ENCODE results near the gene CELF4.

The CELF4 gene

DNA sequence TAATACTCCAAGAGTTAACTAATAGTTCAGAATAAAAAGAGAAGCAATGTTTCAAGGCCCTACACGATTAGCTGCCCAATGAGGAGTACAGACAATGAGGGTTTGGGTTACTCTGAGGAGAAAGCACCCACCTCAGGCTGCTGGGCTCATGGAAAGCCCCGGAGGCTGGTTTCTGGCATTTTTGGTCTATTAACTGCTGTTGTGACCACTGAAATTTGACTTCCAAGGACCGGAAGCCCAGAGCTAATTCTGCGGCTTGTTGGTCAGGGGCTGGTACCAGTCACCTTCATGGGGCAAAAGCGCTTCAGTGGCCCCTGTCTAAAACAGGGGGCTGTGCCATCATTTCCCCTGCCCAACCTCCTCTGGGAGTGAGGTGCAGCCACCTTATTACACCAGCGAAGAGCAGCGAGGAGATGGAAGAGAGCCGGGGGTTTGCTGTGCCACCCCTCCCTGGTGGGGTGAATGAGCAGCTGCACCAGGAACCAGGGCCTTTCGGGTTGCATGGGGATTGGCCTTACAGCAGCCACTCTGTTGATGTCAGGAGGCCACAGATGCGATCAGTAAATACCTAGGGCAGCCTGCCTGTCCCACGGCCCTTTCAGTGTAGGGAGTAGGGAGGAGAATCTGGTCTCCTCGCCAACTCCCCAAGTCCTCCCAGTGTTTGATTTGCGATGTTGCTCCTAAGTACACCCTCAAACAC, 131.3 kb downstream of the CELF4 start:
- no peak for DNase-seq

DNA sequence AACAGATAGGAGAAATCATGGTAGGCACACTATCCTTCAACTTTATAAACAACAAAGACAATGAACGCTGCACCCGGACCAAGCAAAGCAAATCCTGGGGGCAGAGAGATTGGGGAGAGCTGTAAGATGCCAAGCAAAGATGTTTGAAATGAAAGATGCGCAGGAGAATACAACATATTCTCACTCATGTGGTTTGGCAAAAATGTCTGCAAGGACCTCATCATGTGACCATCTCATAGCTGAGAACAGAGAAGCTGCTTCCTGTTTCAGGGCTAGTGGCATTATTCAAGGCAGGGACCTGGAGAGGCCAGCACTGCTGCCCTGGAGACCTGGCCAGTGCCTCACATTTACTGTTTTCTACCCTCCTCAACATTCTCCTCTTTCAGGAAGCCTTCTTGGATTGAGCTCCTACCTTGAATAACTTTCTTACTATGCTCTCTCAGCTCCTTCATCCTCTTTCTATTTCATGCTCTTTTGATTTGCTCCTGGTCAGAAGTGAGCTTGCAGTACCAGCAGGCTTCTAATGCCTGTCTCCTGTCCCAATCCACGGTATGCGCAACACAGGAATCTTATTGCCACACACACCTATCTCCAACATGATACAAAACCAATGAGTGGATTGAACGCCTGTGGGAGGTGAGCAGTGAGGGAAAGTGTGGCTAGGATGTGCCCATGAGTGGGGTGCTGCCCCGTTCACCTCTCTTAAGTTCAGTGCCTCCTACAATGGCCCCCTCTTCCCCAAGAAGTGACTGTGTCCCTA, 133.0 kb downstream of the CELF4 start:
- DNase-seq: no peak

DNA sequence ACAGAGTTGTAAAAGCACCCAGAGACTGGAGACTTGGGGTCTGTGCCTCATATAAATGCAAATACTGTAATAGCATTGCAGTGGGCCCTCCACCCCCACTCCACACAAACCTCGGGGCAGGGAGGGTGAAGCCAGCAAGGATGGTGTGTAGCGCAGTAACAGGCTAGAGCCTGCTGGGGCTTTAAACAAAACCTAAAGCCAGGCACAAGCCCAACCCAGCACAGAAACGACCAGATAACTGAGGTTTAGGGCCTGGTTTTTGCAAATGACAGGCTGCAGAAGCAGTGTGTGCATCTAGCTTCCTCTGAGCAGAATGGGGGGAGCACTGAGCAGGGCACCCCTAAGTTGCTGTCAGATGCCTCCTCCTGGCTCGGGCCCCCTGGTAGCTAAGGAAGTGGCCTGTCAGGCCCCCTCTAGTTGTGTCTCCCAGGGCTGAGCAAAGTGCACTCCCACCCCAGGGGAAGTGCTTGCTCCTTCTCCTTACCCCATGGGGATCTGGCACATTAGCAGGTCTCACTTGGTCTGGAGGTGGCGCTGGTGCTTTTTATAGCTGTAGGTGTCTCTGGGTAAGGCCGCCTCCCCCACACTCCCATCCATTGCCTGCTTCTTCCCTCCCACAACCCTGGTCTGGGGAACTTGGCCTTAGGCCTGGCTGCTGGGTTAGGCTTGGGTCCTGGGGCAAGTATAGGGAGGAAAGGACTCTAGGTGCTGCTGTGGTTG, 135.1 kb downstream of the CELF4 start:
- no peak for DNase-seq

DNA sequence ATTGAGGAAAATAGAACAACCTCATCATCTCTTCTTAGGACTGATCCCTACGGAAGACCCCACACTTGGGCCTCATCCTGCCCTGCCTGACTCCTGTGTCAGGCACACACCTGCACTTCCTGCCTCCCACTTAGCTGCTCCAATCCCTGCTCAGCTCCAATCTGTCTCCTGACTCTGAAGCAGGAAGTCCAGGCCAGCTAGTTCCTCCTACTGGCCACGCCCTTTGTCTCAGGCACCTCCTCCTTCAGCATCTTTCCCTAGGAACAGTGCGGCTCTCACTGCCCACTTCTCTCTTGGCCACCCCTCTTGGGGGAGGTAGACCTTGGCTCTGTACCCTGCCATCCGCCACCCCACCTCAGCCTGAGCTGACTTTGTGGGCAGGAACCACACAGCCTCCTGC, 135.8 kb downstream of the CELF4 start:
- DNase-seq: no peak

DNA sequence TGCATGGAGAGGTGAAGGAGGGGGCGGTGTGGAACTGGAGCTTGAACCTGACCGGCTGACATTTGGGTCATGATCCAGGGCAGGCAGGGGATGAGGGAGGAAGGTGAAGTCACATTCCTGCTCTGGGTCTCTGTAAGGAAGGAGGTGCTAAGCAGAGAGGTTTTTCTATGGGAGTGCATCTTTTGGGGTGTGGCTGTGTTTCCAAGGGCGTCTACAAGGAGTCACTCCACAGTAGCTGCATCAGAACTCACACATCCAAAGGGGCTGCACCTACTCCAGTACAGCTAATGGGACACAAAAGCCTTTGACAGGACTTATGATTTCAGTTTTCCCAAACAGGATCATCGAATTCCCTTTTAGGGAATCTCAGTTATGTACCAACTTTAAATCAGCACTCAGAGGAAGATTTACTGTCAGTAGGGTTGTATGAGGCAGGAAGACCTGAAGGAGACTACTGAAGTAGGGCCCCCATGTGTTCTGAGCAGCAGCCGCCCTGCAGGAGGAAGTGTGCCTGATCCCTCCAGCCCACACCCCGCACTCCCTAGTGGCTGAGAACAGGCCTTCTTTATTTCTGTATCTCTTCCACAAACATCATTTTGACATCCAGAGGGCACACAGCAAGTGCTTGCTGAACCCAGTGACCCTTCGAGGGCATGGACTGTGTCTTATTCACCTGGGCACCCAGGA, 137.2 kb downstream of the CELF4 start:
- no peak for DNase-seq

DNA sequence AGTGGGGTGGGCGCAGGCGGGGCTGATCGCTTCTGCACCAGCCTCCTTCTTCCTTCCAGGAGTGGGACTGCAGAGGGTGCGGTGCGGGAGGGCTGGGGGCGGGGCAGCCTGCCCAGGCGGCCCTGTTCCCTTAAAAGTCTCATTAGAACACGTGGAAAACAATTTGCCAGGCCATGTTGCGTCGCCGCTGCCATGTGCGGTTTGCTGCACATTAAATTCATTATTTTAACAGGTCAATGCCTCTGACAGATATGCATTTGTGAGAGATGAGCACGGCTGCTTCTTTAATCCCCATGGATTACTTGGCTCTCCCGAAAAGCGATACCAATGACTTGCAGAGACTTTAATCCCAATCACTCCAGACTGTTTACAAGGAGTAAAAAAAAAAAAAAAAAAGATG, 139.0 kb downstream of the CELF4 start:
- no peak for DNase-seq

DNA sequence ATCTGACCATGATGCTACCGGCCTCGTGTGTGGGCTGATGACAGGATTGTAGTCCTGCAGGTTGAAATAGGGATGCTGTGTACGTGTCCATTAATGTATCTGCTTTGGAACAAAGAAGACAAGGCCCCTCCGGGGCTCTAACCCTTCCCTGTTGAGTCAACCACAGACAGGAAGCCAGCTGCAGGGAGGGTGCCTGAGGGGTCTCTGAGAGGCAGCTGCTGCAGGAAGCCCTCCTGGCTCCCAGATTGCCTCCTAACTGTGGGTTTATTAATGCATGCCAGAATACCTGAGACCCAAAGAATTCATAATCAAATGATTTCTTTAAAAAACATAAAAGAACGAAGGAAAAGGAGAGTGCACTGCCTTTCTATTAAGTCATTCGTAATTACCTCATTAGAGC, 140.4 kb downstream of the CELF4 start:
- DNase-seq: no peak

DNA sequence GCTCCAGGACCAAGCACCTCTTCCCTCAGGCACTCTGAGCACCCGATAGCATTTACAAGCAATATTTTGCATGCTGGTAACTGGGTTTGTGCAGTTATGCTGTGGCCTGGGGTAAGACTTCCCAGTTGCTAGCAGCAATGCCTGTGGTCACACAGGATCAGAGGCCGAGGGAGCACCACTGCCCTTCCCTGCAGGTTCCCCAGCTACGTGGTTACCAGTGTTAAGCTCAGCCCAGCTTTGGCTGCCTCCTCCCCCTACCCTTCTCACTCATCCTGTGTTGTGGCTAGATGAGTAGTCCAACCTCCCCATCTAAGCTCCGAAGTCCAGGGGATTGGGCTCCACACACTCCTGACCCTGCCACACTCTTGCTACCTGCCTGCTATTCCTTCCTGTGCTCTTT, 141.1 kb downstream of the CELF4 start:
- no peak for DNase-seq

DNA sequence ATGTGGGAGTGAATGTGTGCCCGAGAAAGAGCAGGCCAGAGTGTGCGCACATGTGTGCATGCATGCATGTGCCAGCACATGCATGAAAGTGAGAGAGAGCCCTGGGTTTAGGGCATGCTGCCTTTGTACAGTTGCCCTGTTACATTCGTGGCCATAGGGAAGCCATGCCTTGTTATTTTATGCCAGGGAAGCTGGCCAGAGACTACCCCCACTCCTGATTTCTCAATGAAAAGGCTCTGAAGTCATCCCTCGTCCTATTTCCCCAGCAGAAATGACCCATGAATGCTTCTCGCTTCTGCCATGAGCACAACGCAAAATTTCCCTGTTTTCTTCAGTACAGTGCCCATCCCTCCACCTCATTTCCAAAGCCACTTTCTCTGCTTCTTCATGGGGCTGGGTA, 143.0 kb downstream of the CELF4 start:
- no peak for DNase-seq

DNA sequence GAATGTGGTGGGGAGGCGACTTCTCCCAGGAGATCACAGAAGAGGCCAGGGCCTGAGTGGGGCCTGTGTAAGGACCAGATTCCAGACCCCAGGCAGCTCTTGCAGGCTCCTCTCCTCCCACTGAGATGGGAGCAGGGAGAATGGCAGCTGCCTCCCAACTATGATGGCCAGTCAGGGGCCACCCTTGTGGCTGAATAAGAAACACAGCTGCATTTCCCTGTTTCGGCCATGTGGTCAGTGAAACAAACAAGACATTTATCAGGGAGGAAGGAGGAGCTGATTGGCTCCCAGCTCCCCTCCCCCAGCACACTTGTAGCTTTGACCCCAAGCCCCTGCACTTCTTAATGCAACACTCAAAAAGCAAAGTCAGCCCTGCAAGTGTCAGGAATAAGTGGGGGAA, 143.5 kb downstream of the CELF4 start:
- DNase-seq: no peak

DNA sequence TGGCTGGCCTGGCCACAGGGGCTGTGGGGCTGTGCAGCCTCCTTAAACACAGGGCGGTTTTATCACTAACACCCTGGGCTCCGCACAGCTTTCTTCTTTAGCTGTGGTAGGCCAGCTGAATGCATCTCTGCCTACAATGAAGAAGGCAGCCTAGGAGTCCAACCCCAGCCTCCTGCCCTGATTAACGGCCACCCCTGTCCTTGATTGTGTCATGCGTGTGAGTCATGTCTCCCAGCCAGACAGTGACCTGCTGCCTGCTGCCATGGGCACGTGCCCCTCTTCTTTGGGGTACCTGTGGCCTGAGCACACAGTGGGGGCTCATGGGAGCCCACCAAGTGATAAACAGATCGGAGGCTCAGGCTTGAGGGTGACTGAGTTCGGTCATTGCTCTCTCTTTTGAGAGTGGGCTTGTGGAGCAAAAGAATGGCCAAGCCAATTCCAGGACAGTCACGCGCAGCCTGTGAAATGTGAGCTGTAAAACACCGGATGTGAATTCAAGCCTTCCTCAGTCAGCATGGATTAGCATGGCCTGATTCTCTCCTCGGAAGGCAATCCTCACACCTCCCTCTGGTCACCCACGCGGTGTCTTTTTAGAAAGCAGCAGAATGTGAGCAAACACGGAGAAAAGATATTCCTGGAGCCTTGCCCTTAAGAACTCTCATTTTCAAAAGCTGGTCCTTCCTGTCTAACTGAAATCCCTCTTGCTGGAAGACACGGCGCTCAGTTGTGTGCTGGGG, 144.1 kb downstream of the CELF4 start:
- no peak for DNase-seq

DNA sequence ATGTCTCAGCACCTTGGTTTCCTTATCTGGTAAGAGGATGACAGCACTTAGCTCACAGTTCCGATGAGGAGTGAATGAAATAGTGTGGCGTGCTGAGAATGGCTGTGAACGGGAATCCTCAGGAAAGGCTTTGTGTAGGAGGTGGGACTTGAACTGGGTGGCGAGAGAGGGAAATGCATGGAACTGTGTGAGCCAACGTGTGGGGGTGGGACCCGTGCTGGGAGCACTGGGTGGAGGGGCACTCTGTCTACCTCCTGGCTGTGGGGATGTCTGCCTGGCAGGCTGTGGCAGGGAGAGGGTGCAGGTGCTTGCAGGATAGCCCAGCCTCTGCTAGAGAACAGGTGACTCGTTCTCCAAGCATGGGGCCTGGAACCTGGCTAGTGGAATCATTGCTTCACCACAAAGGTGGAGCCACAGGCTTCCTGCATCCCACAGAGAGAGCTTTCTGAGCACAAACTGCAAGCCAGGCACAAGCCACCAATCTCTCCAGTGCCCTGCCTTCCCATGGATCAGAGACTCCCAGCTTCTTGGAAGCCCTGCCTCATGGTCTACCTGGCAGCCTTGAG, 145.2 kb downstream of the CELF4 start:
- DNase-seq: no peak

DNA sequence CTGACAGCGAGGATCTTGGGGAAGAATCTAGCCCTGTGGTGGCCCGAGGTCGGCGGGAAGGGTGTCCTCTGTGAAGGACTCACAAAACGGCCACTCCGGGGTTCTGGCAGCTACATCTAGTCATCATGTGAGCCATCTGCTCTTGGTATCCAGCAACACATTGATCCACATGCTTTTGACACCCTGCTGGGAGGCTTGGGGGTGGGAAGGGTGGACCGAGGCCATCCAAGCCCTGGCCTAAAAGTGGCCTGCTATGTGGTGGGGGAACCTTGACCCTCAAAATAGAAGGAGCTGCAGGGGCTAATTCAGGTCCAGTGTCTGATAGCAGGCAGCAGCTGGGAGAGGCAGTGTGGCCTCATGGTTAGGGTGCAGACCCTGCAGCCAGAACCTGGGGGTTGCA, 145.7 kb downstream of the CELF4 start:
- DNase-seq: no peak

DNA sequence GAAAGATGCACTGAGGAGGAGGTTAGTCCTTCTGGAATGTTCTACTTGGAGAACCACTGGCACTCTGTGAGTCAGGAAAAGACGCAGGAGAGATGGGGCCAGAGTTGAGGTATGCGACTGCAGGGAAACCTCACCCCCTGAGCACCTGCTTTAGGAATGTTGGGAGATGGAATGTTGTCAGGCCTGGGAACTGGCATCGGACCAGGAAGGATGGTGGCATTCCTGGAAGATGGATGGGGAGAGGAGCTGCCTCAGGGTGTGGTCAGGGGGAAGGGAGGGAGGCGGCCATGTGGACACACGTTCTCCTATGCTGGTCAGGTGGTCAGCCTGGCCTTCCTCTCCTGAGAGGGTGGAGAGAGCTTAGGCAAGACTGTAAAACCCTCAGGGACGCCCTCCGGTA, 146.3 kb downstream of the CELF4 start:
- no peak for DNase-seq

DNA sequence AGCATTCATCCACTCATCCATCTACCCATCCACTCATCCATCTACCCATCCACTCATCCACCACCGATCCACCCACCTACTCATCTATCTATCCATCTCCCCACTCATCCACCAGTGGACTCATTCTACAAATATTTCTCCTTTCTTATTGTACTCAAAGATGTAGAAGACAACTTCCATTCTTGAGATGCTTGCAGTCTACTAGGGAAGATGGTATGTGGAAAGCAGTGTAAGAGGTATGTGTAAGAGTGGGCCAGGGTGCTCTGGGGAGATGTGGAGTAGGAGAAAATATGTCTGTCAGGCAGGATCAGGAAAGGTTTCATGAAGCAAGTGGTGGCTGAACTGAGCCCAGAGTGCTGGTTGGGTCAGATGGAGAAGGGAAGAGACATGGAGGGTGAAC, 150.8 kb downstream of the CELF4 start:
- DNase-seq: no peak

DNA sequence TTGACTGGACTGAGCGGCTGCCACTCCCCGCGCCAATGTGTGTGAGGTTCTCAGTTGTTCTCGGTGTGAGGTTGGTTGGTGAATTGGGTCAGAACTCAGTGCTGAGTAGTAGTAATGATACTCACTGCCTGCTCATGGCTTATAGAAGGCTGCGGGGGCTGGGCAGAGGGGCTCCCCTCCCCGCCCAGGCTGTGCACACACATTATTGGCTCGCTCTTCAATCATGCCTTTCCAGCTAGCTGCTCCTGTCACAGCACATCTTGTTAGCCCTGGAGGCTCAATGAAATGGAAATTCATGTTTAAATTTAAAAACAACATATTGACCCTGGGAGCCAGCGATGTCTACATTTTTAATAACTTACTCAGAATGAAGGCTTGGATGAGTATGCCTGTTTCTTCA, 152.8 kb downstream of the CELF4 start:
- DNase-seq: no peak

DNA sequence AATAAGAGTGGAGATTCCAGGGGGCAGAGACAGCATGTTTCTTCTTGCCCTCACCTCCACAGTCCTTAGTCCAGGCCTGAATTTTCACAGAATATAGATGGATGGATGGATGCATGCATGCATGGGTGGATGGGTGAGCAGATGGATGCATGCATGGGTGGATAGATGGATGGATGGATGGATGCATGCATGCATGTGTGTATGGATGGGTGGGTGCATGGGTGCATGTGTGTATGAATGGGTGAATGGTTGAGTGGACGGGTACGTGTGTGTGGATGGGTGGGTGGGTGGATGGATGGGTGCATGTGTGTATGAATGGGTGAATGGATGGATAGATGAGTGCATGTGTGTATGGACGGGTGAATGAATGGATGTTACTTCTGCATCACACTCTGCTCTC, 153.3 kb downstream of the CELF4 start:
- no peak for DNase-seq

DNA sequence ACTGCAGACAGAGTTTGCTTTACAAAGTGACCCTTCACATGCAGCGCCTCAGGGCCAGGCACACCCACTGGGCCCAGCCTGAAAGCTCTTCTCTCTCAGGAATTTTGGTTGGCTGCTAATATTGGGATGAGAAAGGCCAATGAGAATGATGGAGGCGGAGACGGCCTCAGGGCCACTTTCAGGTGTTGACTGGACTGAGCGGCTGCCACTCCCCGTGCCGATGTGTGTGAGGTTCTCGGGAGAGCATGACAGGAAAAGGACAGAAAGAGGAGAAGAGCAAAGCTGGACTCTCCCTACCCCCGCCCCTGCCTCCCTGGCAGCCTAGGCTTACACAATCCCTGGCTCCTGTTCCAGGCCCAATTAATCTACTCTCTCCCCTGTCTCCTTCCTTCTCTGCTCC, 155.7 kb downstream of the CELF4 start:
- no peak for DNase-seq

DNA sequence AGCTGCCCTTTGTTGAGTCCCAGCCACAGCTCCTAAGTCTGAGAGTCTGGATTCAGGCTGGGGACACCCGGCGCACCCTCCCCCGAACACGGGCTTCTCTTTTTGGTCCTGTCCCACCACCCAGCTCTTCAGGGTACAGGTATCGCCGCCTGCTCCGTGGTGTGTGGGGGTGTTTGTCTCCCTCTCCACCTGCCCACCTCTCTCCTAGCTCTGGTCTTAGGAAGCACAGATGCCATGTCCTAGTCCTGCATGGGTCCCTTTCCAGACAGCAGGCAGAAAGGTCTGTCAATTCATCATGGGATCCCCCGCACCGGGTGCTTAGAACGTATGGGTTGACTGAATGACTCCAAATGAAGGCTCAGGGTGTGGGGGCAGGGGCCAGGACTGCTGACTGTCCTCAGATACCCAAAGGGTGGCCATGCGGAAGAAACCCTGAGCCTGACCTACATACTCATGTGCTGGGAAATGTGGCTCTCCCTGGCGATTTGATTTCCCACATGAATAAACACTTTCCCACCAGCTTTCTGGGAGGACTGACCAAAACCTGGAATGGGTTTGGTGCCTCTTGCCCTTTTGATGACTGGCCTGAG, 156.8 kb downstream of the CELF4 start:
- no peak for DNase-seq

DNA sequence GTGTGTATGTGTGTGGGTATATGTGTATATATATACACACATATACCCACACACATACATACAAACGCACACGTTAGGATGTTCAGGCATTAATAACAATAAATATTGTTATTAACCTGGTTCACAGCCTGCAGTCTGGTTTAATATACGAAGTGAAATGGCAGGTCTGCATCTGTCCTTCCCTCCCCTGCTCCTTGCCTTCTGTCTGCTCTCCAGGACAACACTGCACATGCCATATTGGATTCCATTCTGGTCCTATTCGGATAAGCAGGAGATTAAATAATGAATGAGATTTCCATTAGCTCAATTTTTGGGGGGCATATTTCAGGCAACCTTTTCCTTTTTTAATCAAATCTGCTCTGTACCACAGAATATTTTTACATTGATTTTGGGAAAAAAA, 158.0 kb downstream of the CELF4 start:
- DNase-seq: no peak

DNA sequence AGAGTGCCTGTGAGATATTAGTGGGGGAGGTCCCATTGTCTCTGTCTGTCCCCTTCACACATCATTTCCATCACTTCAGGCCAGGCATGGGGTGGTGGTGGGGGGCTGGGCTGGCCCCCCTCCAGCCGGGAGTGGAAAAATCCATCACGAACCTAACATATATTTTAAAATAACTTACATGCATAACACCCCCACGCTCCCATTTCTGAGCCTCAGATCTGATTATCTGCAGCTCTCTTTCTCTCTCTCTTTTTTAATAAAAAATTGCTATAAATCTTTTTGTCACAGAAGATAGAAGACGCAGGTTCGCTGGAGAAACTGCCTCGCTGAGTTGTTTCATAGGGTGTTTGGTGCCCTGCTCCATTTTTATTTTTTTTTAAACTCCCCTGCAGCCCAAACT, 159.8 kb downstream of the CELF4 start:
- no peak for DNase-seq

DNA sequence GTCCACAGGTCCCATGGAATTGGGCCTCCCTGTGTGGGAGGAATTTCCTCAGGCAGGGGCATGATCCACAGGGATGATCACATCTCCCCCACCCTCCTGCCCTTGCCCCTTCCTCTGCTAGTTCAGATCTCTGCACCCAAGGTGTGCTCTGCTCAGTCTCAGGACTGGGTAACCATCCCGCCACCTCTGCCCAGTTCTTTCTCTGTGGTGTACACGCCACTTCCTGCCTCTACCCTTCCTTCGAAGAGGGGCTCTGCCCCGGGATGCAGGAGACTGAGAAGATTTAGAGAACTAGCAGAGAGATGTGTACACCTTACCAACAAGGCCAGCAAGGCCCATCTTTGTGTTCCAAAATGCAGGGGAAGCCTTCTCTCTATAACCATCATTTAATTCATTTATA, 160.4 kb downstream of the CELF4 start:
- DNase-seq: no peak

Data from right forelimb (tissue), 1 donor.